GM12864 (cell line): Measurements from ENCODE around the gene ARHGAP30.

ENCODE experiments used
- DNase-seq: peaks from one replicate; pipeline ENCODE4 v3.0.0-alpha.2; 2011; ENCODE audit warnings: low read depth
- H3K4me3 ChIP-seq: 2 replicates; pipeline ENCODE4 v1.5.1; 2011; ENCODE audit warnings: mild to moderate bottlenecking, low read depth, low read length, control low read depth
- CTCF ChIP-seq: IDR thresholded peaks from 2 replicates; pipeline ENCODE4 v1.5.1; 2011; ENCODE audit warnings: low read depth, mild to moderate bottlenecking, moderate library complexity, low read length, control low read depth, inconsistent platforms; ENCODE audit errors: missing control alignments

ARHGAP30 gene

GRCh38 chr1:161083748-161084596 lies 14.3 kb upstream of the ARHGAP30 start:
- H3K4me3 ChIP-seq: no peak overlapping the region
- DNase-seq: no peak
- TF ChIP-seq CTCF: no peak

GRCh38 chr1:161082996-161083747 lies 13.5 kb upstream of the ARHGAP30 start:
- H3K4me3 ChIP-seq: no peak overlapping the region
- no peak for DNase-seq
- TF ChIP-seq CTCF: no peak

GRCh38 chr1:161082483-161082882 lies 12.8 kb upstream of the ARHGAP30 start:
- TF ChIP-seq CTCF: no peak
- no peak for DNase-seq
- H3K4me3 ChIP-seq: no peak overlapping the region

- no peak for DNase-seq
- no peak for TF ChIP-seq CTCF
- no peak overlapping the region for H3K4me3 ChIP-seq
Measured at GRCh38 chr1:161081519-161081918, 11.8 kb upstream of the ARHGAP30 start.

GRCh38 chr1:161080441-161081405 lies 11.0 kb upstream of the ARHGAP30 start:
- DNase-seq: no peak
- TF ChIP-seq CTCF: no peak
- no peak overlapping the region for H3K4me3 ChIP-seq

GRCh38 chr1:161079436-161080110 lies 9.9 kb upstream of the ARHGAP30 start:
- no peak for DNase-seq
- no peak overlapping the region for H3K4me3 ChIP-seq
- no peak for TF ChIP-seq CTCF
